ENCODE results near the gene SLX9. TPM values are rescaled to one million over a fixed set of nuclear protein-coding genes. Genes with fewer than 3 reads are reported as not detected.

The SLX9 gene
- total RNA-seq, 2 donors from 2014 or later = 43.5 to 83.6 TPM

DNA sequence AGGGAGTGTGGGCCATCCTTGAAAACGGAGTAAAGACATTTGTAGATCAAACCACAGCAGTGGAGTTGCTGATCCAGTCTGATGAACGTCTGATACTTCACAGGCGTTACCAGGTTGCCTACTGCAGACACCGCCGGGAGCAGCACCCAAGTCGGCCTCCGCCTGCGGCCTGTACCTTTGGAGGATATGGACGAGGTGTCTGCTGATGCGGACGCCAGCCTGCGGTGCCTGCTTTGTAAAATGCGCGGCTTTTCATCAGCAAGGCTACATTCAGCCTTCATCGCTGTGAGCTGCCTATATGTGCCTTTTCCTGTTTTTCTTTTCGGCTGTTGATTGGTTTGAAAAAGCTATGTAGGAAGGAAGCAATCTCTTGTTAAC lies 16.0 kb downstream of the SLX9 start:
- ATAC-seq (no peak), DNase-seq (ENCODE audit: low spot score) (peak; percentile 15)
- H3K36me3 Mint-ChIP-seq = peaks cover 3% of the 10 kb centered on the region
- H3K4me3 Mint-ChIP-seq = no peak overlapping the region
- H3K4me1 Mint-ChIP-seq (ENCODE audit: low read depth in 2 of 2) = peaks cover 0 to 13% of the 10 kb centered on the region in 2 donors
- H3K27me3 Mint-ChIP-seq = no peaks in the 10 kb centered on the region
- no peak overlapping the region for H3K27ac Mint-ChIP-seq
- no peaks in the 10 kb centered on the region for H3K9me3 Mint-ChIP-seq

DNA sequence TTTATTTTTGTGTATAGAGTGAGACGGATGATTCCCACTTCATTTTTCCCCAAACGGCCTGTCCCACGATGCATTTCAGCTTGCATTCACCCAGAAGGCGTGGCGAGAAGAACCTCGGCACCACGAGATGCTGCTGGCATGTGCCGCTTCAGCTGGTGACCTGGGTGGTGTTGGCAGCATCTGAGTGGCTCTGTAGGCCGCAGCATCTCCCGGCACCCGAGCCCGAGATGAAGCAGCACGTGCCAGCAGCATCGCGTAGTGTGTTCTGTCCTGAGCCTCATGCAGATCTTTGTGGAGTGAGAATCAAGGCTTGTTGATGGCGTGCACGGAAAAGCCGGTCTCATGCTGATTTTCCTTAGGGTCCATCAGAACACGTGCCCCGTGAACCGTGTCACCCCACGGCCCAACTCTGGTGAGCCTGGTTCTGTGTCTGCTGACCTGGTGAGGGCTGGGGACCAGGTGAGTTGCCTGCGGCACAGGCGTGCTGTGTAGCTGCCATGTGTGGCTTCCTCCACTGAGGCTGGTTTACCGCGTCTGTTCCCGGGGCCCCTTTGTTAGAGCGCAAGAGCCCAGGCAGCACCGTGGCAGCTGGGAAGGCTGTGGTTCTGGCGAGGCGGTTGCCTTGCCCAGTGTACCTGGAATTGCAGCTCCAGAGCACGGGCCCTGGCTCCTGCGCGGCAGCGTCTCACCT lies 16.7 kb downstream of the SLX9 start:
- no peak overlapping the region for H3K27ac Mint-ChIP-seq
- H3K36me3 Mint-ChIP-seq = peaks cover 6% of the 10 kb centered on the region
- no peaks in the 10 kb centered on the region for H3K27me3 Mint-ChIP-seq
- no peaks in the 10 kb centered on the region for H3K9me3 Mint-ChIP-seq
- peak; percentile 53 for DNase-seq (ENCODE audit: low spot score)
- H3K4me3 Mint-ChIP-seq = no peak overlapping the region
- H3K4me1 Mint-ChIP-seq (ENCODE audit: low read depth in 2 of 2) = peaks cover 0 to 8% of the 10 kb centered on the region in 2 donors
- no peak for ATAC-seq

DNA sequence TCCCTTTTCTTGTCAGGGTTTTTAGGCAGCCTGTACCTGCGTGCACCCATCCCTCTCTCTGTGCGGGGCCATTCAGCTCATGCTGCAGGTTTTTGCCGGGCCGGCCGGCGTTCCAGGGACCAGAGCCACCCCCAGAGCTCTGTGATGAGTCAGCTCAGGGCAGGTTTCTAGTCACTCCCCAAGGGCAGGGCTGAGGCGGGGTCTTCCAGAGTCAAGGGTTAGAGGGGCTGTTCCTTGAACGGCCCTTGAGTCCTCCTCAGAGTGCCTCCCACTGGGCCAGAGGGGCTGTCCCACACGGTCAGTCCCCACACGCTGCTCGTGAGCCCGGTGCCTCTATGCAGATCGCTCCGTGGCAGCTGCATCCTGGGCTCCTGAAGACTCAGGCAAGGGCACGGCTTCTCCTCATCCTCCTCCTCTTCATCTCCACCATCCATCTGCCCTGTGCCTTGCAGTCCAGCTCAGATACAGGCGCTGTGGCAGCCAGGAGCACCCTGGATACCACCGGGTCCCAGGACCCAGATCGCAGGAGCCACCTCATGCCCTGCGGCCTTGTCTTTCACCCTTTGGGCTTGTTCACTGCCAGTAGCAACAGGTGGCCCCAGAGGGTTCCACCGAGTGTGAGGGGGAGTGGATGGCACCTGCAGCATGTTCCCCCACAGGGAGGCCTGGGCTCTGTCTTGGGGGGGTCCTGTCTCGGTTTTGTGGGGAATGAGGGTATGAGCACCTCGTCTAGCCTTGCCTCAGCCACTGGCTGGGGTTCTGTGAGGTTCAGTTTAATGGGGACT lies 17.4 kb downstream of the SLX9 start:
- DNase-seq (ENCODE audit: low spot score) = peak; percentile 31
- Mint-ChIP-seq H3K9me3 (no peaks in the 10 kb centered on the region), H3K4me3 (no peak overlapping the region), H3K27ac (no peak overlapping the region), H3K27me3 (no peaks in the 10 kb centered on the region), H3K36me3 (peaks cover 7% of the 10 kb centered on the region), H3K4me1 (ENCODE audit: low read depth in 2 of 2) (peaks cover 0 to 8% of the 10 kb centered on the region in 2 donors)
- ATAC-seq = no peak

DNA sequence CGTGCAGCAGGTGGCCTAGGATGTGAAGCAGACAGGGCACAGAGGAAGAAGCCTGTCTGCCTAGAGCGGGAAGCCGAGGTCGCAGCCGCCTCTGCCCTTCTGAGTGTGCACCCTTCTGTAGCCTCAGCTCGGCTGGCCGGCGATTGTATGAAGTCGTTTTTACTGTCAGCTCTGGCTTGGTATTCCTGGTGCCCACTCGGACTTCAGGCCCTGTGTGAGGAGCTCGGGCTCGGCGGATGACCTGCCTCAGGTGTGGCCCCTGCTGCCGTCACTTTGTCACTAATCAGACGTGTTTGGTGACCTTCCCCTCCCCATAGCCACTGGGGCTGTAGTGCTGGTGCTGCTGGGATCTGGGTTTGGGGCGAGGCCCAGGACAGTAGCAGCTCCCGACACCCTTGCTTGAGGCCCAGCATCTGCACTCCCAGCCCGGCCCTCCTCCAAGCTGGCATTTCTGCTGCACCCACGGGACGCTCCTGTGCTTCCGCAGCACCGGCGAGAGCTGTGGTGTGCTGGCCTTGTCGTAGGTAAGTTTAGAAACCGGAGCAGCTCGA lies 18.1 kb downstream of the SLX9 start:
- peak in 1 of 2 donors; percentile 12 for ATAC-seq
- Mint-ChIP-seq H3K27ac (no peak overlapping the region), H3K36me3 (peaks cover 13% of the 10 kb centered on the region), H3K27me3 (no peaks in the 10 kb centered on the region), H3K4me1 (ENCODE audit: low read depth in 2 of 2) (peaks cover 0 to 6% of the 10 kb centered on the region in 2 donors), H3K4me3 (no peak overlapping the region), H3K9me3 (no peaks in the 10 kb centered on the region)
- DNase-seq (ENCODE audit: low spot score) = peak; percentile 55

DNA sequence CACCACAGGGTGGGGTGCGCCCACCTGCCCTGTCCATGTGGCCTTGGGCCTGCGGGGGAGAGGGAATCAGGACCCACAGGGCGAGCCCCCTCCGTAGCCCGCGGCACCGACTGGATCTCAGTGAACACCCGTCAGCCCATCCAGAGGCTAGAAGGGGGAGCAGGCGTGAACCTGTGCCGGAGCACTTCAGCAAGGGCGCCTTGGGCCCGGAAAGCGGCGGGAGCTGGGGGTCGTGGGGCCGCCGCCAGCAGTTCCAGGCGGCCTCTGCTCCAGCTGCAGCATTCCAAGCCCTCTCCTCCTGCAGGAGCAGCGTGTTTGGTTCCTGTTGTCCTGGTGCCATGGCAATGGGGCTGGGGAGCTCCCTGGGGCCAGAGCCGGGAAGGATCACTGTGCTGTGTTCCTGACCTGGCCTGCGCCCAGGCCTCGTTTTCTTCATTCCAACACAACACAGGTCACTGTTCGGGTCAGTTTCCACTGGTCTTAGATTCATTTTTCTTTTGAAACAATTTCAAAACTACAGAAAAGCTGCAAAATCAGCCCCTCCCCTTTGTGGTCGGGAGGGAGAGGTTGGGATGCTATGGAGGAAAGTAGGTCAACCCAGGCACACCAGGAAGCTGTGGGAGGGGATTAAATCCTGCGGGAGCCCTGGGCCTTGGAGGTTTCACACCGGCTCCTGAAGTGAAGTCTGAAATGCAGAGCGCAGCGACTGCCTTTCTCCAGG lies 18.8 kb downstream of the SLX9 start:
- no peaks in the 10 kb centered on the region for H3K27me3 Mint-ChIP-seq
- DNase-seq (ENCODE audit: low spot score) = peak; percentile 60
- H3K36me3 Mint-ChIP-seq = peaks cover 17% of the 10 kb centered on the region
- no peak overlapping the region for H3K4me3 Mint-ChIP-seq
- ATAC-seq = no peak
- no peak overlapping the region for H3K27ac Mint-ChIP-seq
- H3K9me3 Mint-ChIP-seq = no peaks in the 10 kb centered on the region
- peaks cover 4 to 9% of the 10 kb centered on the region in 2 donors for H3K4me1 Mint-ChIP-seq (ENCODE audit: low read depth in 2 of 2)

DNA sequence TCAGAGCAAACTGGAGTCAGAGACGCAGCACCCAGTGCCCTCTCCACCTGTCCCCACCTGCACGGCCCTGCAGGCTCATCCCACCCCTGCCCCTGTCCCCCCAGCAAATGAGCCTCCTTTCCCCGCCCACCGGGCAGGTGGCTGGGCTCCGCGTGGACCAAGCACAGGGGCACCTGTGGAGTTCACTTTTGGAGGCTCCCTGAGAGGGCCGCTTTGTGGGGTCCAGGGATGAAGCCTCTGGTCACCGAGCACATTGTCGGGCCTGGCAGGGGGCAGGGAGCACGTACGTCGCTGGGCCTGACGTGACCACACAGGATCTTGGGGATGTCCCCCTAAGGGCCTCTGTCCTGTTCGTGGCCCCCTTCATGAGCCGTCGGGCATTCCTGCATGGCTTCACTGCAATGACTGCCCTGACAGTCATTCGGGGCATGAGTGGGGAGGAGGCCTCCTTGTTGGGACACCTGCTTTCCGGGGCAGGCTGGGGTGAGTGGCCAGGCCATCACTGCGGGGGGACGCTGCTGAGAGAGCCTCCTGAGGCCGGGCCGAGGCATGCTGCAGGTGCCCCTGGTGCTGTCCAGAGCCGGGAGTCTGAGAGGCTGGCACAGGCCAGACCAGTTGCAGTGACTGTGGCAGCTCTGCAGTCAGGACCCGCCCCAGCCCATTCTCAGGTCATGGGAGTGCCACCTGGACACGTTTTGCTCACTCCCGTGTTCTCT lies 19.7 kb downstream of the SLX9 start:
- ATAC-seq (no peak), DNase-seq (ENCODE audit: low spot score) (peak; percentile 53)
- Mint-ChIP-seq H3K27me3 (no peaks in the 10 kb centered on the region), H3K27ac (no peak overlapping the region), H3K36me3 (peaks cover 18% of the 10 kb centered on the region), H3K4me1 (ENCODE audit: low read depth in 2 of 2) (peaks cover 12 to 15% of the 10 kb centered on the region in 2 donors), H3K4me3 (no peak overlapping the region), H3K9me3 (no peaks in the 10 kb centered on the region)

DNA sequence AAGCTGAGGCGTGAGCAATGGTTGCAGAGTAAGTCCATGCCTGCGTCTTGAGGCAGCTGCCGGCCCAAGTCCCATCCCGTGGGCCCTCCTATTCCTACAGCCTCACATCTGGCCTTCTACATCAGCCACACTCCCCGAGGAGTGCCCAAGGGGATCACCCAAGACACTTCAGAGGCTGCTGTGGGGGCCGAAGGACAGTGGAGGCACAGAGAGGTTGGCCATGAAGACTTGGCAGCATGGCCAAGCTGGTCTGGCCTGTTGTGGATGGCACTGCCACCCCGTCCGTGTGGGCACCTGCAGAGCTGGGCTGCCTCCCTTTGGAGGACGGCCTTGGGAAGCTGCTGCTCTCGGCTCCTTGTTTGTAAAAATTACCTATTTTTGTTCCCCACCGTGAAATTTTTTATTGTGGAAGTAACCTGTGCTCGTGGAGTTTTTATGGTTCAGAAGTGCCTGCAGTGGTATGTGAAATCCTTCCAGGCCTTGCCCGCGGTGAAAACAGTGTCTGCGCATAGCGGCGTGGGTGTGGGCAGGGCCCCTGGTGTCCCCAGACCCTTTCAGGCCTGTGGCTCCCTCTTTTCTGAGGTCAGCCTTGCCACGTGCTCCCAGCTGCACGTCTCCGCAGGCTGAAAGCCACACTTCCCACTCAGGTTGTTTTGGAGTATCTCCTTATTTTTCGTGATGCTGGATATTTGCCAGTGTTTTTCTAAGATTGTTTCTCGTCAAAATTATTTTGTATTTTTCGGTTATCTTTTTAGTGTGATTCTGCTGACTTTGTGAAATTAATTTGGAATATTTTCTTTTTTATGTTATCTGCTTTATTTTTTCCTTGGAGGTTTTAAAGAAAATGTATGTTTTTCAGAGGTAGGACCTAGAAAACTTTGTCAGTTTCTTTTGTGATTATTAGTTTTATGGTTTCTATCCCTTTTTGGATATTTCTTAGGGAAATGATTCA lies 20.6 kb downstream of the SLX9 start:
- Mint-ChIP-seq H3K27ac (no peak overlapping the region), H3K27me3 (no peaks in the 10 kb centered on the region), H3K9me3 (no peaks in the 10 kb centered on the region), H3K36me3 (peaks cover 18% of the 10 kb centered on the region), H3K4me1 (ENCODE audit: low read depth in 2 of 2) (peaks cover 21 to 24% of the 10 kb centered on the region in 2 donors), H3K4me3 (no peak overlapping the region)
- DNase-seq (ENCODE audit: low spot score) (peak; percentile 52), ATAC-seq (no peak)

DNA sequence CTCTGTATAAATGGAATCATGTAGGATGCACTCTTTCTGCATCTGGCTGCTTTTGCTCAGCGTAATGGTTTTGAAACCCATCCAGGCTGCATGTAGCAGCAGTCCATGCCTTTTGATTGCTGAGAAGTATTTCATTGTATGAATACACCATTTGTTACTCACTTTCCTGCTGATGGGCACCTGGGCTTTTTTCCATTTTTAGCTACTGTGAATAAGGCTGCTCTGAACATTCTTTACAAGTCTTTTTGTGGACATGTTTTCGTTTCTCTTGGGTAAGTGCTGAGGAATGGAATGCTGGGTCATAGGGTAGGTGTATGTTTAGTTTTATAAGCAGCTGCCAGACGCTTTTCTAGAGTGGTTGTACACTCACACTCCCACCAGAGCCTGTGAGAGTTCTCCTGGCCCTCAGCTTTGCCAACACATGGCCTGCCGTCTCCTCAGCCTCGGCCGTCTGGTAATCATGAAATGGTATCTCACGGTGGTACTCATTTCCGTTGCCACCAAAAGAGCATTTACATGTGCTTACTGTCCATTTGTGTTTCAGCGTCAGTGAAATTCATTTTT lies 22.7 kb downstream of the SLX9 start:
- Mint-ChIP-seq H3K4me3 (no peak overlapping the region), H3K27me3 (no peaks in the 10 kb centered on the region), H3K36me3 (peaks cover 18% of the 10 kb centered on the region), H3K4me1 (ENCODE audit: low read depth in 2 of 2) (peaks cover 28 to 31% of the 10 kb centered on the region in 2 donors), H3K27ac (no peak overlapping the region), H3K9me3 (no peaks in the 10 kb centered on the region)
- DNase-seq (ENCODE audit: low spot score) (peak; percentile 40), ATAC-seq (no peak)

DNA sequence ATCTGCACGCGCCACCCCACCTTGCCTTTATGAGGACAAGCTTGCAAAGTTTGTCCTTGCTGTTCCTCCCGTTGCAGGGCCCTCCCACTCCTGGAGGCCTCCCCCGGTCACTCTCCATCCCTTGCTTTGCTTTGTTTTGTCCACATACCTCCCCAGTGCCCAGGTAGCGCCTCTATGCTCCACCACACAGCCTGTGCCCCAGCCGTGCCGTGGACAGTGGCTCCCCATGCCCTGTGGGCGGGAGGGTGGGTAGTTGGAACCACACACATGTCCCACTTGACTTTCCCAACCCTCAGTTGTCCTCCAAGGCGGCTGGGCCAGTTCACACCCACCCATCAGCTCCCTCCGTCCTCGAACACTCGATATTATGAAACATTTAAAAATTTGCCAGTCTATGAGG lies 24.6 kb downstream of the SLX9 start:
- H3K4me1 Mint-ChIP-seq (ENCODE audit: low read depth in 2 of 2) = peaks cover 32 to 36% of the 10 kb centered on the region in 2 donors
- no peak overlapping the region for H3K4me3 Mint-ChIP-seq
- H3K27me3 Mint-ChIP-seq = no peaks in the 10 kb centered on the region
- peaks cover 18% of the 10 kb centered on the region for H3K36me3 Mint-ChIP-seq
- ATAC-seq (no peak), DNase-seq (ENCODE audit: low spot score) (peak; percentile 40)
- H3K9me3 Mint-ChIP-seq = no peaks in the 10 kb centered on the region
- peak overlapping the region in 1 of 2 donors; percentile 62 for H3K27ac Mint-ChIP-seq

DNA sequence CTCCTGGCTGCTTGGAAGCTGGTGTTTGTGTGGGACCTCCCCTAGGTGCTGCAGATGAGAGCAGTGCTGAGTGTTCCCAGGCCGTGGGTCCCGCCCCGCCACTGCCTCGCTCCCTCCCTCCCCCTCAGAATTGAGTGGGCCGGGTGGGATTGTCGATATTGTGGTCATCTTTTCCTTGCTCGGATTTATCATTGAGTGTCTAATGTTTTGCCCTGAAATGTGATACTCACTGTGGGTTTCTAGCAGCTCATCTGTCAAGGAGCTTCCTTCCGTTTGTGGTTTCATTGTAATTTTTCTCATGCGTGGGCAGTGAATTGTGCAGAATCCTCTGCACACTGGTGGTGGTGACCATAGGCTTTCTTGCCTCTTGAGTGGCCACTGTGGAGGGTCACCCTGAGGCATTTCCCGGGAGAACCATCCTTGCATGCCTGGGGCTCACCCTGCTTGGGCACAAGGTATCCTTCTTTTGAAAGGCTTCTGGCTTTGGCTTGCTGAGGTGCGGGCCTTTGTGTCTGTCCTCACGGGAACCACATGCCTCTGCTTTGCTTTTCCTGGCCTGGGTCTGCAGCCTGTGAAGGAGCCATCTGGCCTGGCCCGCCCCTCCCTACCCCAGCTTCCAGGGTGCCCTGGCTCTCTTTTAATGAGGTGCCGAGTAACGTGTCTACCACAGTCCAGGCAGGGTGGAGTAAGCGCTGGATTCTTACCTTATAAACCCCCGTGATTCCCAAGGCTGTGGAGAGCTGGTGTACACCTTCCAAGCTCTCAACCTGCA lies 25.6 kb downstream of the SLX9 start:
- no peaks in the 10 kb centered on the region for H3K27me3 Mint-ChIP-seq
- peak overlapping the region; percentile 57 for H3K4me3 Mint-ChIP-seq
- DNase-seq (ENCODE audit: low spot score) (peak; percentile 81), ATAC-seq (peak; percentile 62 to 66)
- H3K27ac Mint-ChIP-seq = peak overlapping the region; percentile 14 to 62
- peaks cover 41 to 45% of the 10 kb centered on the region in 2 donors for H3K4me1 Mint-ChIP-seq (ENCODE audit: low read depth in 2 of 2)
- no peaks in the 10 kb centered on the region for H3K9me3 Mint-ChIP-seq
- peaks cover 18% of the 10 kb centered on the region for H3K36me3 Mint-ChIP-seq

DNA sequence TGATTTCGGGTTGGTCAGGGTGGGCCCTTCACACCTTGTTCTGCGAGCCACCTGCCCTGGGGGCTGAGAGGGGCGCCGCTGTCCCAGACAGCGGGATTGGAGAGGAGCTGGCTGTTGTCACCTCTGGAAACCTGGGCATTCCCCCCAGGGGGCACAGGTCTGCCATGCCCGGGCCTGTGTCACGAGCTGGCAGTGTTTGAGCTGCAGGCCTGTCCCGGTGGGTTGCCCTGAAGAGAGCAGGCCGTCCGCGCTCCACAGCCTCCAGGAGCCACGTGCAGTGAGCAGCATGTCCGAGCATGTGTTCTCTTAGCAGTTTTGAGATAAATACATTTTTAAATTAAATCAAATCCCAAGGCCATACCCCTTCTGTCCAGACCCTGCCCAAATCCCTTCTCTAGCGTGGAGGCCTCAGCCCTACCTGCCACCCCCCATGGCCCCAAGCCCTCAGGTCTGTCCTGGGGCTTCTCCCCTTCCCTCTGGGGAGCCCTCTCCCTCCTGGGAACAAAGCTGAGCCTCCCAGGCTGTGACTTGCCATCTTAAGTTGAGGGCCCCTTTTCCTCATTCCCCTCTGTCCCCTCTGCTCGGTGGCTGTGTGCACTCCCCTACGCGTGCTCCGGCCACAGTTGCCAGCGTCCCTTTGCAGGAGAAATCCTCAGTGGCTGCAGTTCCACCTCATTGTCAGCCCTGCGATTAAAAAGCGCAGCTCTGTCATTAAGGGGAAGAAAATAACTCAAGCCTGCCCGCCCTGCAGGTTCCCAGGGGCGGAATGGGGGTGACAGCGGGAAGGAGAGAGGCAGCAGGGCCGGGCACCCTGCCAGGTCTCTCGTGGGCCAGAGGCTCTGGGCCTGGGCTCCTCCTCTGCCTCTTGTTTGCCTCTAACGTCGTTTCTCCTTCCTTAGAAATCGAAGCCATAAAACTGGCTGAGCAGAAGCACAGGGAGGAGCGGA lies 26.6 kb downstream of the SLX9 start:
- H3K4me3 Mint-ChIP-seq = peak overlapping the region; percentile 58
- H3K27ac Mint-ChIP-seq = peak overlapping the region; percentile 26 to 44
- peak; percentile 55 for DNase-seq (ENCODE audit: low spot score)
- H3K36me3 Mint-ChIP-seq = peaks cover 12% of the 10 kb centered on the region
- H3K4me1 Mint-ChIP-seq (ENCODE audit: low read depth in 2 of 2) = peaks cover 41 to 45% of the 10 kb centered on the region in 2 donors
- H3K9me3 Mint-ChIP-seq = no peaks in the 10 kb centered on the region
- H3K27me3 Mint-ChIP-seq = no peaks in the 10 kb centered on the region
- ATAC-seq = no peak
